SK-N-SH treated with all-trans-retinoic acid at 6 μM for 48 hours (cell line): Measurements from ENCODE around the gene ZFHX3.

Experiments used
- ARNTL ChIP-seq: fragments of 450-650 bp; formaldehyde crosslinking; IDR thresholded peaks from 2 replicates; pipeline ENCODE4 v1.5.0; 2020; ENCODE audit warnings: low read depth, mild to moderate bottlenecking, moderate library complexity, borderline replicate concordance
- BACH2 ChIP-seq: fragments of 250-450 bp; sonication (Bioruptor Pico); IDR thresholded peaks from 2 replicates; pipeline ENCODE4 v1.9.0; 2021; ENCODE audit warnings: mild to moderate bottlenecking, borderline replicate concordance
- CREB5 ChIP-seq: fragments of 250-450 bp; sonication (Bioruptor Pico); IDR thresholded peaks from 2 replicates; pipeline ENCODE4 v1.5.1; 2020; ENCODE audit warnings: low read depth, mild to moderate bottlenecking, moderate library complexity
- CSRNP3 ChIP-seq: fragments of 250-450 bp; sonication (Bioruptor Pico); IDR thresholded peaks from 2 replicates; pipeline ENCODE4 v1.5.1; 2021; ENCODE audit warnings: mild to moderate bottlenecking, moderate library complexity
- GLIS3 ChIP-seq: fragments of 250-450 bp; sonication (Bioruptor Pico); IDR thresholded peaks from 2 replicates; pipeline ENCODE4 v1.5.0; 2020; ENCODE audit warnings: mild to moderate bottlenecking, moderate library complexity
- OSR1 ChIP-seq: fragments of 250-450 bp; sonication (Bioruptor Pico); IDR thresholded peaks from 2 replicates; pipeline ENCODE4 v1.8.0; 2022; ENCODE audit warnings: moderate library complexity, mild to moderate bottlenecking, inconsistent platforms
- PATZ1 ChIP-seq: fragments of 250-450 bp; sonication (Bioruptor Pico); IDR thresholded peaks from 2 replicates; pipeline ENCODE4 v1.8.0; 2020; ENCODE audit warnings: mild to moderate bottlenecking, moderate library complexity, borderline replicate concordance
- POU6F1 ChIP-seq: fragments of 250-450 bp; sonication (Bioruptor Pico); IDR thresholded peaks from 2 replicates; pipeline ENCODE4 v1.8.0; 2021; ENCODE audit warnings: low read depth, mild to moderate bottlenecking, moderate library complexity, borderline replicate concordance
- RARB ChIP-seq: fragments of 250-450 bp; sonication (Bioruptor Pico); IDR thresholded peaks from 2 replicates; pipeline ENCODE4 v1.8.0; 2021; ENCODE audit warnings: mild to moderate bottlenecking, moderate library complexity
- TOX ChIP-seq: fragments of 250-450 bp; sonication (Bioruptor Pico); IDR thresholded peaks from 2 replicates; pipeline ENCODE4 v1.8.0; 2021; ENCODE audit warnings: mild to moderate bottlenecking, moderate library complexity, borderline replicate concordance
- TSHZ2 ChIP-seq: fragments of 250-450 bp; sonication (Bioruptor Pico); IDR thresholded peaks from 2 replicates; pipeline ENCODE4 v1.5.0; 2020; ENCODE audit warnings: mild to moderate bottlenecking, moderate library complexity
- ZFP3 ChIP-seq: fragments of 250-450 bp; sonication (Bioruptor Pico); IDR thresholded peaks from 2 replicates; pipeline ENCODE4 v1.5.0; 2020; ENCODE audit warnings: mild to moderate bottlenecking, moderate library complexity
- ZFP30 ChIP-seq: fragments of 450-650 bp; formaldehyde crosslinking; IDR thresholded peaks from 2 replicates; pipeline ENCODE4 v1.5.0; 2022; ENCODE audit warnings: mild to moderate bottlenecking, moderate library complexity
- ZNF565 ChIP-seq: fragments of 450-650 bp; formaldehyde crosslinking; conservative IDR thresholded peaks from 2 replicates; pipeline ENCODE4 v1.5.0; 2020; ENCODE audit warnings: low read depth, mild to moderate bottlenecking, moderate library complexity

- TF ChIP-seq ARNTL (CRISPR knock-in tag): no peak
- TF ChIP-seq BACH2 (CRISPR knock-in tag): no peak
- TF ChIP-seq GLIS3 (CRISPR knock-in tag): no peak
- TF ChIP-seq ZFP30 (CRISPR knock-in tag): no peak
- TF ChIP-seq CREB5 (CRISPR knock-in tag): no peak
- TF ChIP-seq OSR1 (CRISPR knock-in tag): no peak
- TF ChIP-seq PATZ1 (CRISPR knock-in tag): no peak
- TF ChIP-seq ZNF565: no peak
- TF ChIP-seq TSHZ2: no peak
- no peak for TF ChIP-seq CSRNP3 (CRISPR knock-in tag)
- no peak for TF ChIP-seq ZFP3 (CRISPR knock-in tag)
- no peak for TF ChIP-seq POU6F1 (CRISPR knock-in tag)
- no peak for TF ChIP-seq TOX (CRISPR knock-in tag)
- no peak for TF ChIP-seq RARB (CRISPR knock-in tag)
These were observed 96.0 kb downstream of the ZFHX3 start for GRCh38 chr16:72951916-72952315.
